Colon (tissue), 2 donors: ENCODE results near the gene RRP7A.
"Not testable (repeated sequence)": the region's sequence is repeated elsewhere in the genome, so short reads cannot be mapped to it uniquely, and the experiment has no call there.

Experiments
- FAIRE-seq: peaks from 2 replicates; lab custom pipeline; 2012; peaks lifted over from hg19 to GRCh38; lab: Jason Lieb, UNC
- donor health status: control.
- donor health status: control.

RRP7A gene, protein sequence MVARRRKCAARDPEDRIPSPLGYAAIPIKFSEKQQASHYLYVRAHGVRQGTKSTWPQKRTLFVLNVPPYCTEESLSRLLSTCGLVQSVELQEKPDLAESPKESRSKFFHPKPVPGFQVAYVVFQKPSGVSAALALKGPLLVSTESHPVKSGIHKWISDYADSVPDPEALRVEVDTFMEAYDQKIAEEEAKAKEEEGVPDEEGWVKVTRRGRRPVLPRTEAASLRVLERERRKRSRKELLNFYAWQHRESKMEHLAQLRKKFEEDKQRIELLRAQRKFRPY

DNA sequence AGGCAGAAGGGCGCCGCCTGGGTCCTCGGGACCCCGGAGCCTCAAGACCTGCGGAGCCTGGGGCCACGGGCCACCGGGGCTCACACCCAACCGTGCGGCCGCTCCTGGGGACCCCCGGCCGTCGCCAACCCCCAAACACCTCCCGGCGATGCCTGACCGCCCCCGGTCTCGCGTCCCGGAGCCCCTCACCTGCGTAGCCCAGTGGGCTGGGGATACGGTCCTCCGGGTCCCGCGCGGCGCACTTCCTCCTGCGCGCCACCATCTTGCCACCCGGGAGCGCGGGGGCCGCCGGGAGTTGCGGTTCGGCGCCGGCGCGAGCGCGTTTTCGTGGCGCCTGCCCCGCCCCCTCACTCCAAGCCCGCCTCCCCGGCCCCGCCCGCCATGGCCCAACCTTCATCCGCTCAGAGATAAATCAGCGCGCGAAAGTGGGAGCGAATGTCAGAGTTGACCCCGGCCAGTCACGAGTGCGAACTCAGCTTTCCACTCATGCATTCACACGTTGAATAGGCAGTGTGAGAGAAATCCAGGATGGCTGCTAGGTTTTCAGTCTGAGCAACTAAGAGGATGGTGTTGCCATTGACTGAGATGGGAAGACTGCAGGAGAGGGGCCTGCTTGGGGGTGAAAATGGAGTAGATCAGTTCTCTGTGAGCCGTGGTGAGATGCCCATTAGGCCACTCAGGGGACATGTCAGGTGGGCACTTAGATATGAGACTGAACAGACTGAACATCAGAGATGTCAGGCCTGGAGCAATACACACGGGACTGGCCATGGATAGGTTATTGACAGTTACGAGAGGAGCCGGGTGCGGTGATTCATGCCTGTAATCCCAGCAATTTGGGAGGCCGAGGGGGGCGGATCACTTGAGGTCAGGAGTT, at the start of gene RRP7A:
RRP7A (minus strand) TSS at position 272 of the 877 bp plus-strand sequence; CDS start at position 262, 10 bp downstream.
- no peak for FAIRE-seq

DNA sequence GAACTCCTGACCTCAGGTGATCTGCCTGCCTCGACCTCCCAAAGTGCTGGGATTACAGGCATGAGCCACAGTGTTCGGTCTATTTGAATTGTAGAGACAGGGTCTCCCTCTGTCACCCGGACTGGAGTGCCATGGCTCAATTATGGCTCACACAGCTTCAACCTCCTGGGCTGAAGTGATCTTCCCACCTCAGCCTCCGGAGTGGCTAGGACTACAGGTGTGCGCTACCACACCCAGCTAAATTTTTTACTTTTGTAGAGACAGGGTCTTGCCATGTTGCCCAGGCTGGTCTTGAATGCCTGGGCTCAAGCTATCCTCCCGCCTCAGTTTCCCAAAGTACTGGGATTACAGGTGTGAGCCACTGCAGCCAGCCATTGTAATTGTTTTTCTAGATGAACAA, 48.4 kb upstream of the RRP7A start:
- FAIRE-seq, result not testable (repeated sequence)

DNA sequence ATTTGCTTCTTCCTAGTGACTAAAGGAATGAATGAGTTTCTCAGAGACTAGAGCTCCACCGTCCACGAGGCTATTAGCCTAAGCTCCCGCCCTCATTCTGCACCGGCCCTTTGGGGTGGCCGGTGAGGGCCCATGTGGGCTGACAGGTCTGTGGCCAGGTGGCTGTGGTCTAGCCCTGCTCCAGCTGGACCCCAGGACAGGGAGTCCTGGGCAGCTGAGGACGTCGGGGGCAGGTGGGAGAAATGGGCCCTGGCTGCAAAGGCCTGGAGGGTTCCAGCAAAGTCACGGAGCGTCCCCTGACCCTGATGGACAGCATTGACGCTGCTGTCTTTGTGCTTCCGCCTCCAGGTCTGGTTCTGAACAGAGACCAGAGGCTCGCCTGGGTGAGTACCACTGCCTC, 46.4 kb upstream of the RRP7A start:
- FAIRE-seq, result no peak

DNA sequence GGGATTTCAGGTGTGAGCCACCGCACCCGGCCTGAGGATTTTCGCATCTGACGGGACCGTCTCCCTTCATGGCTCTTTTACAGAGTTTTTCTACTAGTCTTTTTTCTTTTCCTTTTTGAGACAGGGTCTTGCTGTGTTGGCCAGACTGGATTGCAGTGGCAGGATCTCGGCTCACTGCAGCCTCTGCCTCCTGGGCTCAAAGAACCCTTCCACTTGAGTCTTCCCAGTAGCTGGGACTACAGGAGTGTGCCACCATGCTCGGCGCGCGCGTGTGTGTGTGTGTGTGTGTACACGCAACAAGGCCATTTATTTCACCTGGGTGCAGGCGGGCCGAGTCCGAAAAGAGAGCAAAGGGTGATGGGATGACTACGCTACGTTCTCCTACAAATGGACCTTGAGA, 45.1 kb upstream of the RRP7A start:
- FAIRE-seq, result no peak

DNA sequence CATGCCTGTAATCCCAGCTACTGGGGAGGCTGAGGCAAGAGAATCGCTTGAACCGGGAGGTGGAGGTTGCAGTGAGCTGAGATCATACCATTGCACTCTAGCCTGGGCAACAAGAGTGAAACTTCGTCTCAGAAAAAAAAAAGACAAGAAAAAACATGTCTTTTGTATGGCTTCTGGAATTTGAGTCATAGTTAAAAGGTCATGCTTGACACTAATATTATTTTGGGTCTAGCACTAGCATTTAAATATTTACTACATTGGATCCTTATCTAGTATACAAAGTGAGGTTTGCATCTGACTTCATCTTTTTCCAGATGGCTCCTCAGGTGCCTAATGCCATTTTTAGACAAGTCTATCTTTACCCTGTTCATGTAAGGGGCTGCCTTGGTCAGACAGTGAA, 44.3 kb upstream of the RRP7A start:
- not testable (repeated sequence) for FAIRE-seq

DNA sequence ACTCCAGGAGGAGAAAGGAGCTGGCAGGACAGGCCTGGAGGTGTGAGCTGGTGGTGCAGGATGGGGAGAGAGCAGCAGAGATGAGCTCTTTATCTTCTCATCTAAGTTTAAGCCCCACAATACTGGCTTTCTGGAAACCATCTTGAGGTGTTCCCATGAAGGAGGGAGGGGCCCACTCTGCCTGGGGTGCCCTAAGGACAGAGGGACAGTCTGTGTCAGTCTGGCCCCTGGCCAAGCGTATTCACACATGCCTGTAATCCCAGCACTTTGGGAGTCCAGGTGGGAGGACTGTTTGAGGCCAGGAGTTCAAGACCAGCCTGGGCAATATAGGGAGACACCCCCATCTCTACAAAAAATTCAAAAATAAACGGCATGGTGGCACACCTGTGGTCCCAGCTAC, 43.1 kb upstream of the RRP7A start:
- no peak for FAIRE-seq

DNA sequence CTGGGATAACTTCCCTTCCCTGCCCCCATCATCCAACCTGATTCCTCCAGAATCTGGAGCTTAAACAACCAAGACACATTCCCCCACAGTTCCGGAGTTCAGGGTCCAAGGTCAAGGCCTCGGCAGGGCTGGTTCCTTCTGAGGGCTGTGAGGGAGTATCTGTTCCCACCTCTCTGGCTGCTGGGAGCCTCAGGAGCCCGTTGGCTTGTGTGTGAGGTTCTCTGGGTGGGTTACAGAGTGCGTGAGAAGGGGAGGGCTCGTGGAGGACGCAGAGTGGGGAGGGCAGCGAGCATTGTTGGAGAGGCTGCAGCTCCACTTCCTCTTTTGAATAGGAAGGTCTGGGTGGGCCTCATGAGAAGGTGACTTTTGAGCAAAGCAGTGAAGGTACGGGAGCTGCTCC, 42.7 kb upstream of the RRP7A start:
- FAIRE-seq, result no peak

DNA sequence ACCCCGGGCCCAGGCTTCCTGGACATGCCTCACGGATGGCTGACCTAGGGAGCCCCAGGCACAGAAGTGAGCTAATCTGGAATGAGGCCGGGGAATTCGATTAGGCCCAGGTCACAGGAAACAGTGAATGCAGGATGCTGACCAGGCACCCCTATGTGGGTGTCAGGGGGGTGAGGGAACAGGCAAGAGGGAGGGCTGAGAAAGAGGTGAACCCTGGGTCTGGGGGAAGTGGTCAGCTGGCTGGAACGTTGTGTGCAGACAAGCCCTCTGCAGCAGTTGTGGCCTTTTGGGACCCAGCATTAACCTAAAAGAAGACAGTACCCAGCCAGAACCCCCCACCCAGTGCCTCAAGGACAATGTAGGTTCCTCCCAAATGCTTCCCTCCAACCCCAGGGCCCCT, 42.3 kb upstream of the RRP7A start:
- FAIRE-seq, result no peak

DNA sequence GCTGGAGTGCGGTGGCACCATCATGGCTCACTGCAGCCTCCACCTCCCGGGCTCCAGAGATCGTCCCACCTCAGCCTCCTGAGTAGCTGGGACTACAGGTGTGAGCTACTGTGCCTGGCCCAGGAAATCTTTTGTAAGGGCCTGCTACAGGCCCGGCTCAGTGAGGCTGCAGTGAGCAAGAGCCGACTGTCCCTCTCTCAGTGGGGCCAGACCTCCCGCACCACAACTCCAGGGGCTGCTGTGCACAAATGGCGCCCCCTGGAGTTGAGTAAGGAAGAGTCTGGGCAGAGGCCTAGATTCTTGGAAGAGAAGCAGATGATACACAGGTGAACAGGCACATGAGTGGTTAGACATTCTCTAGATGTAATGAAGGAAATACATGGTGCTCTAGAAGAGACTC, 41.2 kb upstream of the RRP7A start:
- FAIRE-seq, result no peak

DNA sequence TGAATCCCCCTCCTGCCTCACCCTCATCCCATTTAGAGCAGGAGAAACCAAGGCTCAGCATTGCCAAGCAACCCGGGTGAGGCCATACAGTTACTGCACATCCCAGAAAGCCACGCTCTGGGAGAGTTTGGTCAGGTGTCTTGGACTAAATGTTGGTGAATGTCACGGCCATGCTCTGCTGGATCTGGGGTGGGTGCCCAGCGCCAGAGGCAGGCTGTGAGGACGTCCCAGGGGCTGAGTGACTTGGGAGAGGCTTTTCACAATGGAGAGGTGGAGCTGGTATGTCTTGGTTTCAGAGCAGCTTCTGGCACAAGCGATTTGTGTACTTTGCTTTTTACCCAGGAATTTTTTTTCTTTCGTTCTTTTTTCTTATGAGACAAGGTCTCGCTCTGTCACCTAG, 40.8 kb upstream of the RRP7A start:
- FAIRE-seq, result no peak

DNA sequence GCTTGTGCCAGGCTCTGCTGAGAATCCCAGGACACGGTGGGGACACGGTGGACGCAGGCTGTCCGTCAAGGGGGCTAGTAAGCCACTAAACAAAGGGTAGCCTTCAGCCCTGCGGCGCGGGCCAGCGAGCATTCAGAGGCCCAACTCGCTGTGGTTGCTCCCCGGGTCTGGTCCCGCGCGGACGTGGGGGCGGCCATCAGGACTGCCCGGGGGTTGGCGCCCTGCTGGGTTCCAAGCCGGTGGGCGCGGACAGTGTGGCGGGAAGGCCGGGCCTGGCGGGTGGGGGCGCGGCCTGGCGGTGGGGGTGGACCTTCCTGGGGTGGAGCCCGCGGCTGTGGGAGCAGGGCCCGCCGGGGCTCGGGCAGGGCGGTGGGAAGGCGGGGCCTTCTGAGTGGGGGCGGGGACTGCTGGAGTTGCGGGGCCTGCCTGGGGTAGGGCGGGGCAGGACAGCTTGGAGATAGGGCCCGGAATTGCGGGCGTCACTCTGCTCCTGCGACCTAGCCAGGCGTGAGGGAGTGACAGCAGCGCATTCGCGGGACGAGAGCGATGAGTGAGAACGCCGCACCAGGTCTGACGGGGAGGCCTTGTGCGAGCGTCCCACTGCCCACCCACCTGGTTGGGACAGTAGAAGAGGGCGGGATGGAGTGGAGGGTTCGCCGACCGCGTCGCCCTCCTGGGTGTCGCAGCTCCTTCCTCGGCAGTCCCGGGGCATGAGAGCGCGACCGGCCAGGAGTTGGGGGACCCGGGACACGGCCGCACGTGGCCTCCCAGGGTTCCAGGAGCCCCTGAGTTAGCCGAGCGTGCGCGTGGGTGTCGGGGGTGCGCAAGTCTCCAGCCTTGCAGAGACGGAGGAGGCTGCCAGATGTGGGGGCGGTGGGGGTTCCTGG, 34.1 kb upstream of the RRP7A start, which contains the start of gene SERHL2:
SERHL2 (plus strand) TSS at position 482 of the 887 bp plus-strand sequence; CDS start at position 547, 65 bp downstream.
- no peak for FAIRE-seq

DNA sequence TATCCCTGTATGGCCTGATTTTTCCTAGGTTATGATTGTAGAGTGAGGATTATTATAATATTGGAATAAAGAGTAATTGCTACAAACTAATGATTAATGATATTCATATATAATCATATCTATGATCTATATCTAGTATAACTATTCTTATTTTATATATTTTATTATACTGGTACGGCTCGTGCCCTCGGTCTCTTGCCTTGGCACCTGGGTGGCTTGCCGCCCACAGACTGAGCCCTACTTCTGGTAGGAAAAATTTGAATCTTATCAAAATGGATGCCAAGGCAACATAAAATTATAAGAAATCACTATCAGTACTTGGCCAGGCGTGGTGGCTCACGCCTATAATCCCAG, 32.7 kb upstream of the RRP7A start:
- not testable (repeated sequence) for FAIRE-seq

DNA sequence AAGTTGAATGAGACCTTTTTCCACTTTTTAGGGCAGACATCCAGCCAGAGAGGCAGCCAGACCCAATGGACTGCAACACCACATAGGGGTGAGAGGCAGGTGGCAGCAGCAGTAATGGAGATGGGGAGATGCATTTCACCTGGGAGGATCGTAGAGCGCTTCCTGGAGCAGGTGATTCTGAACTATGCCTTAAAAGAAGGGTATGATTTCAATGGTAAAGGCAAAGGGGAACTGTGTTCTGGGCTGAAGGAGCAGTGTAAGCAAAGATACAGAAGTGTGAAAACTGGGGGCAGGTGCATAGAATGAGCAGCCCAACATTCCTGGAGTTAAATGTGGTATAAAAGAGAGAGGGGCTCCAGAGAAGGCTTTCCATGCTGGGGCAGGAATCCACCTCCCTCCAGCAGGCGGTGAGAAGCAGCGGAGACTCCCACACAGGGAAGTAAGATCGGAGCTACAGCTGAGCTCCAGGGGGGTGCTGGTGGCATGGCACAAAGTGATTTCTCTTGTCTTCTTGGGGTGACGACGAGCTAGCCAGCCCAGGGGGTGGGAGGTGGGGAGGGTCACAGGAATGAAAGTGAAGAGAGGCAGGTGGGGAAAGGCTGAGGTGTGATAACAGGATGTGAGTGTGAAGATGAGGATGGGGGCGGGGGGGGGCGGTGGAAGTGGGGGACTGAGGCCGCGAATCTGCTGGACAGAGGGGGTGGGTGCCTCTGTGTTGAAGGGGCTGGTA, 29.9 kb upstream of the RRP7A start:
- no peak for FAIRE-seq

DNA sequence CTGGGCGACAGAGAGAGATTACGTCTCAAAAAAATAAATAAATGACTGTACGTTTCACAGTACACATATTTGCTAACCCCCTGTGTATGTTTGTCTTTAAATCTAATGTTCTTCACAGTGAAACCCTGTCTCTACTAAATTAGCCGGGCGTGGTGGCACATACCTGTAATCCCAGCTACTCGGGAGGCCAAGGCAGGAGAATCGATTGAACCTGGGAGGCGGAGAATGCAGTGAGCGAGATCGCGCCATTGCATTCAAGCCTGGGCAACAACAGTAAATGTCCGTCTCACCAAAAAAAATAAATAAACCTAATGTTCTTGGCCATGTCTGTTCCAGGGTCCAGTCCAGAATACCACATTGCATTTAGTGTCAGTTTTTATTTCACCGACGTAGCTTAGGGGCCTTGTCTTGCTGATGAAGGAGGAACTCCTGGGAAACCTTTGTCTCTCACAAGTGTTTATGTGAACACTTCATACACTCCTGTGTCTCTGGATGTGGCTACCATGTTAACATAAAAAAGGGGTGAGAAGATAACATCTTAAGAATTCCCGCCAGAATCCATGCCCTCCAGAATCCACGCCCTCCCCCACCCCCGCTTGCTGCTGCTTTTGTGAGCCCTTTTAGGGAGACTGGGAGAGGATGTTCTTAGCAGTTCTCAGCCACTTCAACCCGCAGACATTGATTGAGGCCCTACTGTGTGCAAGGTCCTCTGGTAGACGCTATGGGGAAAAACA, 29.2 kb upstream of the RRP7A start:
- FAIRE-seq, result no peak

DNA sequence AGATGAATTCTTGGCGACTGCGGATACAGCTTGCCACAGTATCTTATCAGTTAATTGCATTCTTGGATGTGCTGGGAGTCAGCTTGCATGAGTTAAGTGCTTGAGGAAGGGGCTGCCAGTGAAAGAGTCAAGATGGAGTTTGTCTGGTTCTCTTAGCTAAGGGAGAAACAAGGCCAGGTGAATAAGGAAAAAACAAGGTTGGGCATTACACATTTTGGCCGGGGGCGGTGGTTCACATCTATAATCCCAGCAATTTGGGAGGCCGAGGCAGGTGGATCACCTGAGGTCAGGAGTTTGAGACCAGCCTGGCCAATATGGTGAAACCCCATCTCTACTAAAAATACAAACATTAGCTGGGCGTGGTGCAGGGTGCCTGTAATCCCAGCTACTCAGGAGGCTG, 28.5 kb upstream of the RRP7A start:
- not testable (repeated sequence) for FAIRE-seq

DNA sequence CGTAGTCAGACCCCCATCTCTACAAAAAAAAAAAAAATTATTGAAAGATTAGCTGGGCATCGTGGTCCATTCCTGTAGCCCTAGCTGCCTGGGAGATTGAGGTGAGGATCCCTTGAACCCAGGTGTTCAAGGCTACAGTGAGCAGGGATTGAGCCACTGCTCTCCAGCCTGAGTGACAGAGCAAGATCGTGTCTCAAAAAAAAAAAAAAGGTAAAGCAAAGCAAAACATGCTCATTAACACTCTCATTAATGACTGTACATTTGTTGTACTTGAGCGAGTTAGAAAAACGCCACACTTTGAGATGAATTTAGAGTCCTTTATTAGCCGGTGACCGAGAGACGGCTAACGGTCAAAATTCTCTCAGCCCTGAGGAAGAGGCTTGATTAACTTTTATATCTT, 28.0 kb upstream of the RRP7A start:
- no peak for FAIRE-seq

DNA sequence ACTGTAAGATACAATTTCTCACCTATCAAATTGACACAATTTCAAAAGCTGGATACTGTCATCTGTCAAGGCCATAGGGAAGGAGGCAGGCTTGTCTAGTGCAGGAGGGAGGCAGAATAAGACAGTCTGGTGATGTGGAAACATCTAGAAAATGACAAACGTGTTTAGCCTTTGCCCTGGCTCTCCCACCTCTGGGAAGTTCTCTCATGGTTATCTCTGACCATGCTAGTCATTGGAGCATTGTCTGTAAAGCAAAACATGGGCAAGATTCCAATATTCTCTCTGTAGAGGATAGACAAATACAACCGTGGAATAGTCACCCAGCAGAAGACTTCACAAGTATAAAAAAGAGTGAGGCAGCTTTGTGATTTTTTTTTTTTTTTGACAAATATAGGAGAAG, 25.1 kb upstream of the RRP7A start:
- no peak for FAIRE-seq

DNA sequence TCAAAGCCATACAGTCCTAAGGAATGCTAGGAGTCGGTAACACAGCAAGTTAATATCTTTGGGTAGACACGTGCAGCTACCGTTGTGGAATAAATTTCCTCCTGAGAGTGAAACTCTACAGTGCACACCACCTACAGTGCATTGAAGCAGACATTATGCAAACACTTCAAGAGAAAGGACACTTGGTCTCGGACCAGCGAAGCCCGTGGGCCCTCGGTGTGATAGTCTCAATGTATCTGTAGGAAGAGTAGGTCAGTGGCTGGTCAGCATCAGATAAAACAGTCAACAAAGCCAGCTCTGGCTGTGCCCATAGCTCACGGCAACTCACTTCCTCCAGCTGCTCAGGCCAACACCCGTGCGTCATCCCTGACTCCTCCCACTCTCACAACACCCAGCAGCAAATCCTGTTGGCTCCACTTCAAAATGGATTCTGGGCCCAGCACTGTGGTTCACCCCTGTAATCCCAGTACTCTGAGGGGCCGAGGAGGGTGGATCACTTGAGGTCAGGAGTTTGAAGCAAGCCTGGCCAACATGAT, 19.7 kb upstream of the RRP7A start:
- FAIRE-seq, result peak; percentile 38

DNA sequence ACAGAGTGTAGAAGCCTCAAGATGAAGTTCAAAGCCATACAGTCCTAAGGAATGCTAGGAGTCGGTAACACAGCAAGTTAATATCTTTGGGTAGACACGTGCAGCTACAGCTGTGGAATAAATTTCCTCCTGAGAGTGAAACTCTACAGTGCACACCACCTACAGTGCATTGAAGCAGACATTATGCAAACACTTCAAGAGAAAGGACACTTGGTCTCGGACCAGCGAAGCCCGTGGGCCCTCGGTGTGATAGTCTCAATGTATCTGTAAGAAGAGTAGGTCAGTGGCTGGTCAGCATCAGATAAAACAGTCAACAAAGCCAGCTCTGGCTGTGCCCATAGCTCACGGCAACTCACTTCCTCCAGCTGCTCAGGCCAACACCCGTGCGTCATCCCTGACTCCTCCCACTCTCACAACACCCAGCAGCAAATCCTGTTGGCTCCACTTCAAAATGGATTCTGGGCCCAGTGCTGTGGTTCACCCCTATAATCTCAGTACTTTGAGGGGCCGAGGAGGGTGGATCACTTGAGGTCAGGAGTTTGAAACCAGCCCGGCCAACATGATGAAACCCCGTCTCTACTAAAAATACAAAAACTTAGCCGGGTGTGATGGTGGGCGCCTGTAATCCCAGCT, 17.7 kb upstream of the RRP7A start:
- FAIRE-seq, result not testable (repeated sequence)

DNA sequence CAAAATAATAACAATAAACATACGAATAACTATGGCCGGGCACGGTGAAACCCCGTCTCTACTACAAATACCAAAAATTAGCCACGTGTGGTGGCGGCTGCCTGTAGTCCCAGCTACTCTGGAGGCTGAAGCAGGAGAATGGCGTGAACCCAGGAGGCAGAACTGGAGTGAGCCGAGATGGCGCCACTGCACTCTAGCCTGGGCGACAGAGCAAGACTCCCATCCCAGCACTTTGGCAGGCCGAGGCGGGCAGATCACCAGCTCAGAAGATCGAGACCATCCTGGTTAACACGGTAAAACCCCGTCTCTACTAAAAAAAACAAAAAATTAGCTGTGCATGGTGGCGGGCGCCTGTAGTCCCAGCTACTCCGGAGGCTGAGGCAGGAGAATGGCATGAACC, 17.0 kb upstream of the RRP7A start:
- FAIRE-seq, result not testable (repeated sequence)
